Upper lobe of right lung (tissue), 1 donor: ENCODE data around the gene SHOC2. TPM values are rescaled to one million over a fixed set of nuclear protein-coding genes. Genes with fewer than 3 reads are reported as not detected.

Experiments
- ATAC-seq: fragments of 200-7000 bp; cut with Tn5 transposase; one replicate; pipeline ENCODE4 v1.9.1; 2020; ENCODE audit warnings: mild to moderate bottlenecking, moderate library complexity
- DNase-seq: peaks from one replicate; pipeline ENCODE4 v3.0.0-alpha.2; 2020
- H3K27ac ChIP-seq: fragments of 200-600 bp; one replicate; pipeline ENCODE4 v1.8.0; 2022
- H3K27me3 ChIP-seq: fragments of 200-600 bp; one replicate; pipeline ENCODE4 v1.8.0; 2022; ENCODE audit warnings: mild to moderate bottlenecking
- H3K36me3 ChIP-seq: fragments of 200-600 bp; one replicate; pipeline ENCODE4 v1.8.0; 2022
- H3K4me1 ChIP-seq: fragments of 200-600 bp; one replicate; pipeline ENCODE4 v1.8.0; 2022
- H3K4me3 ChIP-seq: fragments of 200-600 bp; one replicate; pipeline ENCODE4 v1.8.0; 2022; ENCODE audit warnings: mild to moderate bottlenecking
- H3K9me3 ChIP-seq: fragments of 200-600 bp; one replicate; pipeline ENCODE4 v1.8.0; 2022
- CTCF ChIP-seq: fragments of 200-600 bp; IDR thresholded peaks from one replicate; pipeline ENCODE4 v1.8.0; 2022; ENCODE audit warnings: antibody characterized with exemption
- intact Hi-C: fragments of 100-400 bp; cut with DNase I; formaldehyde crosslinking; loops from one replicate; pipeline ENCODE4 v1.11.0; 2022
- microRNA-seq: library from miRNA; unstranded; fragments of <30 nt; microRNA quantifications from one replicate; pipeline ENCODE4 v1.2.0, GENCODE V29; 2020; ENCODE audit warnings: borderline microRNAs expressed
- total RNA-seq: library from RNA; stranded (reverse); fragmentation: NEBNext Ultra II Directional; extraction: Animal tissue kit (Norgen Biotek cat#: 25700); gene quantifications from one replicate; pipeline ENCODE4 v1.2.1, GENCODE V29; 2021
- donor health status: DM: no; HTN: yes; CAD: no; lungs with severe emphysema.

Gene SHOC2
- total RNA-seq, 1 donor from 2014 or later: 58.4 TPM

- H3K36me3 ChIP-seq: no peaks in the 10 kb centered on the region
- H3K27me3 ChIP-seq: no peaks in the 10 kb centered on the region
- intact Hi-C loops: no loop called here
- ATAC-seq (no peak), DNase-seq (no peak)
- no peak overlapping the region for H3K27ac ChIP-seq
- H3K4me3 ChIP-seq: no peak overlapping the region
- no peak for TF ChIP-seq CTCF
- no peaks in the 10 kb centered on the region for H3K4me1 ChIP-seq
- H3K9me3 ChIP-seq: peaks cover 5% of the 10 kb centered on the region
These were observed 120.1 kb downstream of the SHOC2 start for GRCh38 chr10:111039522-111039921.

GRCh38 chr10:111057006-111057405, 137.6 kb downstream of the SHOC2 start:
- no peak overlapping the region for H3K4me3 ChIP-seq
- no peaks in the 10 kb centered on the region for H3K36me3 ChIP-seq
- H3K27me3 ChIP-seq: no peaks in the 10 kb centered on the region
- intact Hi-C loops: no loop called here
- no peak overlapping the region for H3K27ac ChIP-seq
- ATAC-seq (no peak), DNase-seq (no peak)
- H3K9me3 ChIP-seq: no peaks in the 10 kb centered on the region
- no peak for TF ChIP-seq CTCF
- H3K4me1 ChIP-seq: no peaks in the 10 kb centered on the region

Small RNA genes lying within 50 kb of the gene (microRNA-seq; reads per million reads assigned to microRNA genes)
- gene MIR548E: 0.83 reads per million

Other genes with a start within 250 kb of the SHOC2 start
- 48.6 TPM for gene PDCD4, start 47.7 kb upstream of the SHOC2 start, total RNA-seq
- 25.3 TPM for gene BBIP1, start 424 bp upstream of the SHOC2 start, total RNA-seq
- gene ADRA2A, start 157.4 kb downstream of the SHOC2 start, total RNA-seq: 4.9 TPM